HepG2 (cell line): ENCODE results near the gene MIPEP. TPM values are rescaled to one million over a fixed set of nuclear protein-coding genes. Genes with fewer than 3 reads are reported as not detected.
"Not testable (repeated sequence)": the region's sequence is repeated elsewhere in the genome, so short reads cannot be mapped to it uniquely, and the experiment has no call there.

Experiments
- ATAC-seq: fragments of 200-7000 bp; cut with Tn5 transposase; 3 replicates; pipeline ENCODE4 v1.9.1; 2020; ENCODE audit warnings: mild to moderate bottlenecking, moderate library complexity
- BruUV-seq: library from RNA; stranded (reverse); fragments of 400-500 nt; replicated peaks from 2 replicates; lab custom pipeline; 2021; lab: Mats Ljungman, UMichigan
- CTCF ChIA-PET: fragments of 300-600 bp; formaldehyde crosslinking; extraction: SDS; loops from one replicate; lab custom pipeline; 2021; ENCODE audit warnings: low total read pairs, inconsistent platforms, low intra/inter-chr PET ratio; lab: Yijun Ruan, JAX
- POLR2A ChIA-PET: fragments of 350-600 bp; sonication (Branson Sonifier 250); formaldehyde crosslinking; loops from one replicate; lab custom pipeline; 2020; ENCODE audit warnings: antibody characterized with exemption, inconsistent platforms; lab: Yijun Ruan, JAX
- DNase-seq: peaks from one replicate; pipeline ENCODE4 v3.0.0-alpha.2; 2015; ENCODE audit warnings: low spot score
- FAIRE-seq: peaks from 3 replicates; lab custom pipeline; 2011; peaks lifted over from hg19 to GRCh38; lab: Jason Lieb, UNC
- H2AFZ ChIP-seq: one replicate; pipeline ENCODE4 v1.6.1; 2011; ENCODE audit warnings: low read length, inconsistent platforms
- H3K27ac ChIP-seq: fragments of 300-600 bp; 3 replicates; pipeline ENCODE4 v1.8.0; 2011; ENCODE audit warnings: mixed run types, mild to moderate bottlenecking, mixed read lengths, low read length, inconsistent platforms; ENCODE audit not compliant: insufficient read depth; ENCODE audit errors: extremely low read length
- H3K27me3 ChIP-seq, 2 experiments: fragments of 200-600 bp in 1 of 2; 2 replicates in 1 of 2; 3 replicates in 1 of 2; pipeline versions ENCODE4 v1.6.0 to v1.8.0; 2011; ENCODE audit warnings: low read length in 2 of 2, mild to moderate bottlenecking in 2 of 2, moderate library complexity in 2 of 2, inconsistent platforms in 1 of 2; ENCODE audit not compliant: insufficient read depth in 2 of 2, control insufficient read depth in 1 of 2
- H3K36me3 ChIP-seq, 2 experiments: fragments of 200-600 bp in 1 of 2; replicated peaks in 1 of 2; 2 replicates in 1 of 2; 3 replicates in 1 of 2; pipeline versions ENCODE4 v1.5.1 to v1.8.0; 2011; ENCODE audit warnings: low read length in 2 of 2, inconsistent platforms in 1 of 2; ENCODE audit not compliant: insufficient read depth in 2 of 2, control insufficient read depth in 1 of 2
- H3K4me1 ChIP-seq: 2 replicates; pipeline ENCODE4 v1.5.1; 2012; ENCODE audit warnings: low read length, inconsistent platforms; ENCODE audit not compliant: insufficient read depth
- H3K4me2 ChIP-seq: 2 replicates; pipeline ENCODE4 v1.6.0; 2011; ENCODE audit warnings: low read depth, low read length, inconsistent platforms
- H3K4me3 ChIP-seq, 3 experiments: fragments of 200-600 bp in 1 of 3; sonication (generic), shearing (Covaris generic) in 1 of 3; replicated peaks in 1 of 3; 2 replicates each; pipeline ENCODE4 v1.5.1; 2011 to 2016; ENCODE audit warnings: low read length in 3 of 3, inconsistent platforms in 2 of 3, low read depth in 2 of 3, mild to moderate bottlenecking in 2 of 3, control low read depth in 1 of 3, mixed read lengths in 1 of 3; ENCODE audit not compliant: insufficient read depth in 1 of 3
- H3K79me2 ChIP-seq: one replicate; pipeline ENCODE4 v1.6.1; 2011; ENCODE audit warnings: low read length, inconsistent platforms; ENCODE audit not compliant: insufficient read depth
- H3K9ac ChIP-seq: 2 replicates; pipeline ENCODE4 v1.6.0; 2011; ENCODE audit warnings: mild to moderate bottlenecking, low read depth, low read length, inconsistent platforms; ENCODE audit not compliant: insufficient read depth
- H3K9me3 ChIP-seq: 2 replicates; pipeline ENCODE4 v1.5.1; 2012; ENCODE audit warnings: mild to moderate bottlenecking, low read length
- H4K20me1 ChIP-seq: 2 replicates; pipeline ENCODE4 v1.6.0; 2011; ENCODE audit warnings: inconsistent platforms, mild to moderate bottlenecking, low read length, moderate library complexity; ENCODE audit not compliant: insufficient read depth
- GATAD1 ChIP-seq: IDR thresholded peaks from 2 replicates; pipeline ENCODE4 v1.6.1; 2016; ENCODE audit warnings: missing genetic modification reagents, missing compliant biosample characterization
- NONO ChIP-seq, 2 experiments: fragments of 450-650 bp in 1 of 2; sonication (generic) in 1 of 2; formaldehyde crosslinking in 1 of 2; IDR thresholded peaks in 1 of 2; conservative IDR thresholded peaks in 1 of 2; 2 replicates each; pipeline versions ENCODE4 v1.6.1 to v1.8.0; 2017 to 2022; ENCODE audit warnings: mild to moderate bottlenecking in 1 of 2, missing genetic modification reagents in 1 of 2, moderate library complexity in 1 of 2
- SCMH1 ChIP-seq: sonication (generic); formaldehyde crosslinking; IDR thresholded peaks from 2 replicates; pipeline ENCODE4 v1.9.0; 2021; ENCODE audit warnings: missing genetic modification reagents, mild to moderate bottlenecking, borderline replicate concordance
- XRCC5 ChIP-seq: fragments of 200-400 bp; formaldehyde crosslinking; optimal IDR thresholded peaks from 2 replicates; pipeline ENCODE3; 2017; ENCODE audit warnings: mild to moderate bottlenecking, low read length
- ZSCAN31 ChIP-seq: sonication (generic); formaldehyde crosslinking; IDR thresholded peaks from 2 replicates; pipeline ENCODE4 v1.5.0; 2020; ENCODE audit warnings: low read depth, mild to moderate bottlenecking, missing genetic modification reagents
- WGBS: methylation state at CpG from one replicate; pipeline ENCODE4 v1.1.6; 2017; ENCODE audit warnings: low lambda C conversion rate; 5-methylcytosine and 5-hydroxymethylcytosine counted together
- in situ Hi-C: cut with HindIII; loops from 2 replicates; pipeline ENCODE4 v1.10.0; 2017; ENCODE audit warnings: low pct_unique_long_range_greater_than_20kb; ENCODE audit not compliant: extremely low pct_ligation_motif_present
- intact Hi-C: fragments of 100-400 bp; cut with micrococcal nuclease; formaldehyde crosslinking; loops from one replicate; pipeline ENCODE4 v1.10.0; 2022; ENCODE audit not compliant: unreplicated experiment
- polyA plus RNA-seq, 8 experiments: library from polyadenylated mRNA; depleted of rRNA in 3 of 8; stranded (reverse) in 7 of 8; unstranded in 1 of 8; fragments of >200 nt; fragmentation: Illumina TruSeq in 4 of 8; extraction: Trizol in 4 of 8; gene quantifications; 2 replicates each; pipeline versions ENCODE4 v1.2.1 to v1.2.3, GENCODE V29; 2011 to 2016; ENCODE audit warnings: low read depth in 4 of 8, missing spikeins in 1 of 8, mixed read lengths in 1 of 8; ENCODE audit not compliant: insufficient read depth in 1 of 8
- total RNA-seq, 5 experiments: library from RNA; depleted of rRNA; stranded (reverse); fragments of >200 nt; fragmentation: Illumina TruSeq; extraction: Trizol; gene quantifications; 2 replicates each; pipeline ENCODE4 v1.2.3, GENCODE V29; 2016; ENCODE audit warnings: low read depth in 1 of 5
- TF ChIP-seq, protein P1 (sequence below): IDR thresholded peaks from 2 replicates; pipeline ENCODE4 v1.6.1; 2018; ENCODE audit warnings: missing genetic modification reagents
- TF ChIP-seq, protein P2 (sequence below): sonication (generic); formaldehyde crosslinking; IDR thresholded peaks from 2 replicates; pipeline ENCODE4 v1.4.0; 2020; ENCODE audit warnings: mild to moderate bottlenecking, missing genetic modification reagents, borderline replicate concordance
- TF ChIP-seq, protein P3 (sequence below): sonication (generic); formaldehyde crosslinking; IDR thresholded peaks from 2 replicates; pipeline ENCODE4 v1.5.0; 2020; ENCODE audit warnings: missing genetic modification reagents

MIPEP gene
- total and polyA plus RNA-seq, 2 of the 13 experiments (the other 11 are each of a cell fraction or from before 2014, with no cell fraction given), result 9.3 to 24.1 TPM

DNA sequence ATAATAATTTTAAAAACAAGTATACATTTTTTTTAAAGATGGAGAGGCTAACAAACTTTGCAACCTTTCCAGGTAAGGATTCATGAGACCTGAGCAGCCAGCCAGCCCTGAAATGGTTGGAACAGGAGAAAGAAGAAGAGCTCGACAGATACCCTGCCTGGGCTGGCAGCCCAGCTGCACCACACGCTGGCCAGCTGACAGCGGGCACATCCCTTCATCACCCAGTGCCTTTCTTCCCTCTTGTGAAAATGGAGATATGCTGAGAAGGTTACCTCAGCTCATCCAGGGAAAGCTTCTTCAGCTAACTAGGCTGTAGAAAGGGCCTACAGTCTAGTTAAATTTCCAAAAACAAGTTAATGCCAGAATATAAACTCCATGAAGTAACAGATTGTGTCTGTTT, 4.8 kb downstream of the MIPEP start:
- H3K4me3 ChIP-seq, ATAC-seq, POLR2A ChIA-PET, H3K36me3 ChIP-seq, CTCF ChIA-PET, intact Hi-C loops, H3K4me2 ChIP-seq, H3K9ac ChIP-seq, H4K20me1 ChIP-seq, H3K9me3 ChIP-seq, H3K79me2 ChIP-seq, FAIRE-seq, H3K27ac ChIP-seq, DNase-seq, H3K27me3 ChIP-seq, BruUV-seq, H2AFZ ChIP-seq: not testable (repeated sequence)
- WGBS, result 100% methylated on average over 3 of the region's 3 CpGs
- in situ Hi-C loops, result loop anchor here (25.0 kb wide), 1 partner anchor 297 kb away; no protein-coding TSS in a partner anchor
- H3K4me1 ChIP-seq, result peaks cover 15% of the 10 kb centered on the region; the same call in 1 of the 2 replicates

DNA sequence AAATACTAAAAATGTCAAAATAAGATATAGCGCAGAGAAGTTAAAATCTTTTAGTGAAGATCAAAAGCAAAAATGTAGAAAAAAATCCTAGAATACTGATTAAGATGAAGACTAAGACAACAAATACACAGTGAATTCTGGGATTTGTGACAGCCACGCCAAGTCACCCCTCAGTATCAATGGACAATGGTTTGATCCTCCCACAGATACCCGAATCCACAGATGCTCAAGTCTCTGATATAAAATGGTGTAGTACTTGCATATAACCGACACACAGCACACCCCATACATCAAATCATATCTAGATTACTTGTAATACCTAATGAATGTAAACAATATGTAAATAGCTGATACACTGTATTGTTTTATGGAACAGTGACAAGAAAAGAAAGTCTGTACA, 5.9 kb downstream of the MIPEP start:
- CTCF ChIA-PET, result no interaction called here
- no peak for ATAC-seq
- no peaks in the 10 kb centered on the region for H3K9me3 ChIP-seq
- no peaks in the 10 kb centered on the region for H3K27me3 ChIP-seq
- peaks cover 0 to 10% of the 10 kb centered on the region in 2 experiments; a peak in 1 of 5 replicates for H3K36me3 ChIP-seq
- H3K9ac ChIP-seq, result no peak overlapping the region
- BruUV-seq, result no TSS peak
- no peak for FAIRE-seq
- H3K27ac ChIP-seq, result no peak overlapping the region
- intact Hi-C loops, result no loop called here
- 96% methylated on average over 4 of the region's 4 CpGs for WGBS
- H3K4me3 ChIP-seq, result no peak overlapping the region
- H4K20me1 ChIP-seq, result no peaks in the 10 kb centered on the region
- POLR2A ChIA-PET, result no interaction called here
- H3K4me2 ChIP-seq, result no peak overlapping the region
- H3K79me2 ChIP-seq, result peaks cover 4% of the 10 kb centered on the region
- in situ Hi-C loops, result loop anchor here (25.0 kb wide), 1 partner anchor 296 kb away; no protein-coding TSS in a partner anchor
- H3K4me1 ChIP-seq, result peaks cover 15% of the 10 kb centered on the region; the same call in 1 of the 2 replicates
- H2AFZ ChIP-seq, result no peak overlapping the region
- DNase-seq, result no peak
- TF ChIP-seq SCMH1 (CRISPR knock-in tag) (no peak), GATAD1 (CRISPR knock-in tag) (no peak), NONO (IDR thresholded peaks at IDR 0.05) (no peak), NONO (CRISPR knock-in tag; conservative IDR thresholded peaks at IDR 0.05) (no peak), XRCC5 (no peak), ZSCAN31 (CRISPR knock-in tag) (no peak)
- TF ChIP-seq, protein P1, sequence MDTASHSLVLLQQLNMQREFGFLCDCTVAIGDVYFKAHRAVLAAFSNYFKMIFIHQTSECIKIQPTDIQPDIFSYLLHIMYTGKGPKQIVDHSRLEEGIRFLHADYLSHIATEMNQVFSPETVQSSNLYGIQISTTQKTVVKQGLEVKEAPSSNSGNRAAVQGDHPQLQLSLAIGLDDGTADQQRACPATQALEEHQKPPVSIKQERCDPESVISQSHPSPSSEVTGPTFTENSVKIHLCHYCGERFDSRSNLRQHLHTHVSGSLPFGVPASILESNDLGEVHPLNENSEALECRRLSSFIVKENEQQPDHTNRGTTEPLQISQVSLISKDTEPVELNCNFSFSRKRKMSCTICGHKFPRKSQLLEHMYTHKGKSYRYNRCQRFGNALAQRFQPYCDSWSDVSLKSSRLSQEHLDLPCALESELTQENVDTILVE (CRISPR knock-in tag), result no peak
- TF ChIP-seq, protein P2, sequence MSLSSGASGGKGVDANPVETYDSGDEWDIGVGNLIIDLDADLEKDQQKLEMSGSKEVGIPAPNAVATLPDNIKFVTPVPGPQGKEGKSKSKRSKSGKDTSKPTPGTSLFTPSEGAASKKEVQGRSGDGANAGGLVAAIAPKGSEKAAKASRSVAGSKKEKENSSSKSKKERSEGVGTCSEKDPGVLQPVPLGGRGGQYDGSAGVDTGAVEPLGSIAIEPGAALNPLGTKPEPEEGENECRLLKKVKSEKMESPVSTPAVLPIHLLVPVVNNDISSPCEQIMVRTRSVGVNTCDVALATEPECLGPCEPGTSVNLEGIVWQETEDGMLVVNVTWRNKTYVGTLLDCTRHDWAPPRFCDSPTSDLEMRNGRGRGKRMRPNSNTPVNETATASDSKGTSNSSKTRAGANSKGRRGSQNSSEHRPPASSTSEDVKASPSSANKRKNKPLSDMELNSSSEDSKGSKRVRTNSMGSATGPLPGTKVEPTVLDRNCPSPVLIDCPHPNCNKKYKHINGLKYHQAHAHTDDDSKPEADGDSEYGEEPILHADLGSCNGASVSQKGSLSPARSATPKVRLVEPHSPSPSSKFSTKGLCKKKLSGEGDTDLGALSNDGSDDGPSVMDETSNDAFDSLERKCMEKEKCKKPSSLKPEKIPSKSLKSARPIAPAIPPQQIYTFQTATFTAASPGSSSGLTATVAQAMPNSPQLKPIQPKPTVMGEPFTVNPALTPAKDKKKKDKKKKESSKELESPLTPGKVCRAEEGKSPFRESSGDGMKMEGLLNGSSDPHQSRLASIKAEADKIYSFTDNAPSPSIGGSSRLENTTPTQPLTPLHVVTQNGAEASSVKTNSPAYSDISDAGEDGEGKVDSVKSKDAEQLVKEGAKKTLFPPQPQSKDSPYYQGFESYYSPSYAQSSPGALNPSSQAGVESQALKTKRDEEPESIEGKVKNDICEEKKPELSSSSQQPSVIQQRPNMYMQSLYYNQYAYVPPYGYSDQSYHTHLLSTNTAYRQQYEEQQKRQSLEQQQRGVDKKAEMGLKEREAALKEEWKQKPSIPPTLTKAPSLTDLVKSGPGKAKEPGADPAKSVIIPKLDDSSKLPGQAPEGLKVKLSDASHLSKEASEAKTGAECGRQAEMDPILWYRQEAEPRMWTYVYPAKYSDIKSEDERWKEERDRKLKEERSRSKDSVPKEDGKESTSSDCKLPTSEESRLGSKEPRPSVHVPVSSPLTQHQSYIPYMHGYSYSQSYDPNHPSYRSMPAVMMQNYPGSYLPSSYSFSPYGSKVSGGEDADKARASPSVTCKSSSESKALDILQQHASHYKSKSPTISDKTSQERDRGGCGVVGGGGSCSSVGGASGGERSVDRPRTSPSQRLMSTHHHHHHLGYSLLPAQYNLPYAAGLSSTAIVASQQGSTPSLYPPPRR (CRISPR knock-in tag), result no peak
- TF ChIP-seq, protein P3, sequence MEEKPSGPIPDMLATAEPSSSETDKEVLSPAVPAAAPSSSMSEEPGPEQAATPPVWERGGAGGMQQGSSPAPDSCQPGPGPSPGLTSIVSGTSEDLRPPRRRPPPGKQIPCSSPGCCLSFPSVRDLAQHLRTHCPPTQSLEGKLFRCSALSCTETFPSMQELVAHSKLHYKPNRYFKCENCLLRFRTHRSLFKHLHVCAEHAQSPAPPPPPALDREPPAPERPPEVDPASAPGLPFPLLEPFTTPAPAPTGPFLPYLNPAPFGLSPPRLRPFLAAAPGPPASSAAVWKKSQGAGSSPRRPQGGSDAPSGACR (CRISPR knock-in tag), result no peak
